ENCODE results near the gene PAXX.

The PAXX gene

GRCh38 chr9:136991993-136992818 is at the start of gene PAXX:
Gene PAXX (plus strand): TSS chr9:136992422. CDS start chr9:136992444, 22 bp downstream.
- peak within 1 kb of the TSS; percentile 73 for H3K9ac ChIP-seq (ENCODE audit: low read length)
- peaks cover 15% of the 10 kb centered on the region; the same call in 1 of the 2 replicates for H3K27me3 ChIP-seq (ENCODE audit: insufficient read depth, low read length)
- H2AFZ ChIP-seq (ENCODE audit: low read length): no peak within 1 kb of the TSS
- TF ChIP-seq EZH2 (IDR thresholded peaks at IDR 0.05; ENCODE audit: borderline replicate concordance, low read length): no peak
- no peak for TF ChIP-seq CTCF (IDR thresholded peaks at IDR 0.05; ENCODE audit: low read length)
- H4K20me1 ChIP-seq (ENCODE audit: insufficient read depth, low read length): no peaks in the 10 kb centered on the region
- H3F3A ChIP-seq (ENCODE audit: insufficient read depth, low read length): no peaks in the 10 kb centered on the region
- no peaks in the 10 kb centered on the region for H3K9me3 ChIP-seq (ENCODE audit: low read length)
- H3K4me3 ChIP-seq (ENCODE audit: low read depth, low read length, poor library complexity, severe bottlenecking): peak within 1 kb of the TSS; percentile 85
- H3K79me2 ChIP-seq (ENCODE audit: insufficient read depth, low read length): no peaks in the 10 kb centered on the region
- H3K4me1 ChIP-seq (ENCODE audit: insufficient read depth, low read length, severe bottlenecking): peaks cover 20% of the 10 kb centered on the region
- H3K27ac ChIP-seq (ENCODE audit: low read depth, low read length, poor library complexity, severe bottlenecking): peak within 1 kb of the TSS; percentile 16
- no peaks in the 10 kb centered on the region for H3K9me2 ChIP-seq (ENCODE audit: low read depth, low read length)
- H3K4me2 ChIP-seq (ENCODE audit: low read length): peak within 1 kb of the TSS; percentile 94
- no peaks in the 10 kb centered on the region; the same call in 1 of the 2 replicates for H3K36me3 ChIP-seq (ENCODE audit: insufficient read depth, low read length)

GRCh38 chr9:136942881-136943230 is 49.4 kb upstream of the PAXX start:
- H3F3A ChIP-seq (ENCODE audit: insufficient read depth, low read length): 0 out of 2 replicates have a peak, but pooled peaks cover 3% of the 10 kb centered on the region
- no peaks in the 10 kb centered on the region; the same call in 1 of the 2 replicates for H3K27me3 ChIP-seq (ENCODE audit: insufficient read depth, low read length)
- H3K4me3 ChIP-seq (ENCODE audit: low read depth, low read length, poor library complexity, severe bottlenecking): peak overlapping the region; percentile 91
- H3K36me3 ChIP-seq (ENCODE audit: insufficient read depth, low read length): peaks cover 40% of the 10 kb centered on the region
- no peaks in the 10 kb centered on the region for H3K9me3 ChIP-seq (ENCODE audit: low read length)
- H2AFZ ChIP-seq (ENCODE audit: low read length): no peak overlapping the region
- peaks cover 14% of the 10 kb centered on the region for H3K4me1 ChIP-seq (ENCODE audit: insufficient read depth, low read length, severe bottlenecking)
- no peak overlapping the region; the same call in 1 of the 2 replicates for H3K9ac ChIP-seq (ENCODE audit: low read length)
- H3K79me2 ChIP-seq (ENCODE audit: insufficient read depth, low read length): no peaks in the 10 kb centered on the region
- no peak overlapping the region for H3K27ac ChIP-seq (ENCODE audit: low read depth, low read length, poor library complexity, severe bottlenecking)
- TF ChIP-seq CTCF (IDR thresholded peaks at IDR 0.05; ENCODE audit: low read length): no peak
- H3K4me2 ChIP-seq (ENCODE audit: low read length): peak overlapping the region; percentile 80
- H4K20me1 ChIP-seq (ENCODE audit: insufficient read depth, low read length): no peaks in the 10 kb centered on the region
- H3K9me2 ChIP-seq (ENCODE audit: low read depth, low read length): no peaks in the 10 kb centered on the region

- peaks cover 40% of the 10 kb centered on the region for H3K36me3 ChIP-seq (ENCODE audit: insufficient read depth, low read length)
- H3F3A ChIP-seq (ENCODE audit: insufficient read depth, low read length): 0 out of 2 replicates have a peak, but pooled peaks cover 3% of the 10 kb centered on the region
- H3K27ac ChIP-seq (ENCODE audit: low read depth, low read length, poor library complexity, severe bottlenecking): no peak overlapping the region
- peak overlapping the region; percentile 80 for H3K4me2 ChIP-seq (ENCODE audit: low read length)
- no peaks in the 10 kb centered on the region for H4K20me1 ChIP-seq (ENCODE audit: insufficient read depth, low read length)
- H3K4me3 ChIP-seq (ENCODE audit: low read depth, low read length, poor library complexity, severe bottlenecking): peak overlapping the region; percentile 91
- peaks cover 14% of the 10 kb centered on the region for H3K4me1 ChIP-seq (ENCODE audit: insufficient read depth, low read length, severe bottlenecking)
- H2AFZ ChIP-seq (ENCODE audit: low read length): no peak overlapping the region
- H3K9ac ChIP-seq (ENCODE audit: low read length): peak overlapping the region; percentile 92
- no peaks in the 10 kb centered on the region for H3K9me3 ChIP-seq (ENCODE audit: low read length)
- no peaks in the 10 kb centered on the region for H3K79me2 ChIP-seq (ENCODE audit: insufficient read depth, low read length)
- no peaks in the 10 kb centered on the region for H3K9me2 ChIP-seq (ENCODE audit: low read depth, low read length)
- H3K27me3 ChIP-seq (ENCODE audit: insufficient read depth, low read length): no peaks in the 10 kb centered on the region; the same call in 1 of the 2 replicates
- no peak for TF ChIP-seq EZH2 (IDR thresholded peaks at IDR 0.05; ENCODE audit: borderline replicate concordance, low read length)
- TF ChIP-seq CTCF (IDR thresholded peaks at IDR 0.05; ENCODE audit: low read length): peak; percentile 8; the same call in 1 of the 2 replicates
Observed at GRCh38 chr9:136943291-136944211, 48.7 kb upstream of the PAXX start.

Data from OCI-LY1 (cell line).